ENCODE results near the gene FRRS1L.

GRCh38 chr9:109179801-109180523, 12.9 kb upstream of the FRRS1L start:
- TF ChIP-seq CTCF (IDR thresholded peaks at IDR 0.05) = no peak
- no peak for TF ChIP-seq KAT7 (CRISPR knock-in tag; IDR thresholded peaks at IDR 0.05; ENCODE audit: borderline replicate concordance)
- no peak for TF ChIP-seq SP1 (CRISPR knock-in tag; conservative IDR thresholded peaks at IDR 0.05)
- no peak for TF ChIP-seq NFYB (CRISPR knock-in tag; conservative IDR thresholded peaks at IDR 0.05; ENCODE audit: low read depth)
- TF ChIP-seq TP53 (CRISPR knock-in tag; IDR thresholded peaks at IDR 0.05) = no peak
- TF ChIP-seq, protein P1, sequence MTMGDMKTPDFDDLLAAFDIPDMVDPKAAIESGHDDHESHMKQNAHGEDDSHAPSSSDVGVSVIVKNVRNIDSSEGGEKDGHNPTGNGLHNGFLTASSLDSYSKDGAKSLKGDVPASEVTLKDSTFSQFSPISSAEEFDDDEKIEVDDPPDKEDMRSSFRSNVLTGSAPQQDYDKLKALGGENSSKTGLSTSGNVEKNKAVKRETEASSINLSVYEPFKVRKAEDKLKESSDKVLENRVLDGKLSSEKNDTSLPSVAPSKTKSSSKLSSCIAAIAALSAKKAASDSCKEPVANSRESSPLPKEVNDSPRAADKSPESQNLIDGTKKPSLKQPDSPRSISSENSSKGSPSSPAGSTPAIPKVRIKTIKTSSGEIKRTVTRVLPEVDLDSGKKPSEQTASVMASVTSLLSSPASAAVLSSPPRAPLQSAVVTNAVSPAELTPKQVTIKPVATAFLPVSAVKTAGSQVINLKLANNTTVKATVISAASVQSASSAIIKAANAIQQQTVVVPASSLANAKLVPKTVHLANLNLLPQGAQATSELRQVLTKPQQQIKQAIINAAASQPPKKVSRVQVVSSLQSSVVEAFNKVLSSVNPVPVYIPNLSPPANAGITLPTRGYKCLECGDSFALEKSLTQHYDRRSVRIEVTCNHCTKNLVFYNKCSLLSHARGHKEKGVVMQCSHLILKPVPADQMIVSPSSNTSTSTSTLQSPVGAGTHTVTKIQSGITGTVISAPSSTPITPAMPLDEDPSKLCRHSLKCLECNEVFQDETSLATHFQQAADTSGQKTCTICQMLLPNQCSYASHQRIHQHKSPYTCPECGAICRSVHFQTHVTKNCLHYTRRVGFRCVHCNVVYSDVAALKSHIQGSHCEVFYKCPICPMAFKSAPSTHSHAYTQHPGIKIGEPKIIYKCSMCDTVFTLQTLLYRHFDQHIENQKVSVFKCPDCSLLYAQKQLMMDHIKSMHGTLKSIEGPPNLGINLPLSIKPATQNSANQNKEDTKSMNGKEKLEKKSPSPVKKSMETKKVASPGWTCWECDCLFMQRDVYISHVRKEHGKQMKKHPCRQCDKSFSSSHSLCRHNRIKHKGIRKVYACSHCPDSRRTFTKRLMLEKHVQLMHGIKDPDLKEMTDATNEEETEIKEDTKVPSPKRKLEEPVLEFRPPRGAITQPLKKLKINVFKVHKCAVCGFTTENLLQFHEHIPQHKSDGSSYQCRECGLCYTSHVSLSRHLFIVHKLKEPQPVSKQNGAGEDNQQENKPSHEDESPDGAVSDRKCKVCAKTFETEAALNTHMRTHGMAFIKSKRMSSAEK (CRISPR knock-in tag; IDR thresholded peaks at IDR 0.05; ENCODE audit: borderline replicate concordance) = no peak
